ENCODE results near the gene CDC42EP3.

Gene CDC42EP3

DNA sequence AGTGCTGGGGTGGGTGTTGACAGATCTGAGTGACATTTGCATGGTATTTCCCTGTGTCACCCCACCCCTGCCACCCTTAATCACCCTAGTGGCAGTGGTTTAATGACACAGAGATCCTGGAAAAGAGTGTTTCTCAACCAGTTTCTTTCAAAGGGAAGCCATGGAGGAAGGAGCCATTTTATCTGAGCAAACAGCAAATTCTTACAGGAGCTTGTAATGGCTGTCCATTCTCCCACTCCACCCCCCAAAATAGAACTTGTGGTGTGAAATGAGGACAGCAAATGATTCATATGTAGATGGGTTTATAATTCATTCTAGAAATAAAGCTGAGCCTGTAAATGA, 51.5 kb downstream of the CDC42EP3 start:
- DNase-seq (ENCODE audit: low read depth in 3 of 3, low spot score in 1 of 3): no peak

DNA sequence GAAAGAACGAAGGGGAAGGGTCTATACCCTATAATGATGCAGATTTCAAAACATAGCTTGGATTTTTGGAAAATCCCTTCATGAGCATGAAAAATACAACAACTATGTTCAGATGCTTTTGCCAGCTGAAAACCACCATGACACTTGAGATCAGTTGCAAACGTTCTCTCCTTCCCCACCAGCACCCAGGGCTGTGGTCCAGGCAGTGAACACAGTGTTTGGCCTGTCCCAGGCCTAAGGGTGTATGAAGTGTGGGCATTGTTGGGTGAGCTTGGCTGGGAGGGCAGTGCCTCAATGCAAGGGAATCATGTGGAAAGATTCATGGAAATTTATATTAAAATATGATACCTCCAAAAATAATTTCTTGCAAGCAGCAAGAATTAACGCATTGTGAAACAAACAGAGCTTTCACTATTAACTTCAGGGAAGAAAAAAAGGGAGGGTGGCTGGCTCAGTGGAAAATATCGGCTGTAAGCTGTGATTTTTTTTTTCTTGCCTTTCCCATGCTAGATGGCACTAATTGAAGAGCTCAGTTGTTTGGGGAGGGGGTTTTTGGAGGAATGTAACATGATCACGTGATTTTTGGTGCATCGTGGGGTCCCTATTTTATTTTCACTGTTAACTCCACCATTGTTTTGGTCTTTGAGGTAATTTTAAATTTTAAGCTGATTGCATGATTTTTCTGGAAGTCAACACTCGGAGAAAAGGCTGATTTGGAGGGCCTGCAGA, 52.0 kb downstream of the CDC42EP3 start:
- DNase-seq (ENCODE audit: low read depth in 3 of 3, low spot score in 1 of 3): no peak

DNA sequence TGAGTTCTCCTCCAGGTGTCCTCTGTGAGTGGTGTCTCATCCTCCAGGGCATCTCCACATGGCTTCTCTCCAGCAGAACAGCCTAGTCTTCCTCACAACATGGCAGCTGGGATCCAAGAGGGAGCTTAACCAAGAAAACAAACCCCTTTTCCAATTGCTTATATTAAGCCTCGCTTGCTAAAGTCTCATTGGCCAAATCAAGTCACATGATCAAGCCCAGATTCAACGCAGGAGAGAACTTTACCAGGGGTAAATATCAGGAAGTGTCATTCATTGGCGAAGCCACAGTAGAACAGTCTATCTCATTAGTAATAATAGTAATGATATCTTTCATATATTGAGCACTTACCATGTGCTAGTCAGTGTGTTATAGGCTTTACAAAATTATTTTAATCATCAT, 53.1 kb downstream of the CDC42EP3 start:
- DNase-seq (ENCODE audit: low read depth in 3 of 3, low spot score in 1 of 3): no peak

DNA sequence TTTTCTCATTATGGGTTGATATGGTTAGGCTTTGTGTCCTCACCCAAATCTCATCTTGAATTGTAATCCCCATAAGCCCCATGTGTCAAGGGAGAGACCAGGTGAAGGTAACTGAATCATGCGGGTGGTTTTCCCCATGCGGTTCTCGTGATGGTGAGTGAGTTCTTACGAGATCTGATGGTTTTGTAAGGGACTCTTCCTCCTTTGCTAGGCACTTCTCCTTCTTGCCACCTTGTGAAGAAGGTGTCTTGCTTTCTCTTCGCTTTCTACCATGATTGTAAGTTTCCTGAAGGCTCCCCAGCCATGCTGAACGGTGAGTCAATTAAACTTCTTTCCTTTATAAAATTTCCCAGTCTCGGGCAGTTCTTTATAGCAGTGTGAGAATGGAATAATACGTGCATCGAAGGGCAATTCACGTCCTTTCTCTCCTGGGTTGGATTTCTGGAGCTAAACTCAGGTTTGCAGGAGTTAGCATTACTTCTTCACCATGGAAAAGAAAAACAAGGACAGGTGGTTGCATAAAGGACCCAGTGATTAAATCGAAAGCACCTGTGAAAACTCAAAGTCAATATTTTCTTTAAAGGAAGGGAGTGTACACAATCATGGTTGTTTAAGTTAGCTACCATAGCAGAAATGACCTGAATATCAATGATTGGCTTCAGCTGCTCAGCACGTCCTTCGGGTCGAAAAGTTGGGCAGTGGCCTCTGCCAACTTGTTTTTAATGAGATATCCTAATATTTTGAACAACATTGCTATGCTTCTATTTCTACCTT, 54.1 kb downstream of the CDC42EP3 start:
- no peak for DNase-seq (ENCODE audit: low read depth in 3 of 3, low spot score in 1 of 3)

DNA sequence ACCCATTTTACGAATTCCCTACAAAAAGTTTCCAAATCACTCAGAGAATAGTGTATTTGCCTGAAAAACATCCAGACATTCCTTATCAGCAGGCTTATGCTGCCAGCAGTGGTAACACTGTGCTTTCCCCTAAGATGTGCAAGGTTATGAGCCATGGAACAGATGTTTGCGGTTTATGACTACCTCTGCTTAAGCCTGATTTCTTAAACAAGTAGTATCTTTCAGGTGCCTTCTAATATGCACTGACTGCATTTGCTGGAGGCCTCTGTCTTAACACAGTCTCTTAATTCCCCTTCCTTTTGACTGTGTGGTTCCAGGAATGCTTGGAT, 54.8 kb downstream of the CDC42EP3 start:
- no peak for DNase-seq (ENCODE audit: low read depth in 3 of 3, low spot score in 1 of 3)

DNA sequence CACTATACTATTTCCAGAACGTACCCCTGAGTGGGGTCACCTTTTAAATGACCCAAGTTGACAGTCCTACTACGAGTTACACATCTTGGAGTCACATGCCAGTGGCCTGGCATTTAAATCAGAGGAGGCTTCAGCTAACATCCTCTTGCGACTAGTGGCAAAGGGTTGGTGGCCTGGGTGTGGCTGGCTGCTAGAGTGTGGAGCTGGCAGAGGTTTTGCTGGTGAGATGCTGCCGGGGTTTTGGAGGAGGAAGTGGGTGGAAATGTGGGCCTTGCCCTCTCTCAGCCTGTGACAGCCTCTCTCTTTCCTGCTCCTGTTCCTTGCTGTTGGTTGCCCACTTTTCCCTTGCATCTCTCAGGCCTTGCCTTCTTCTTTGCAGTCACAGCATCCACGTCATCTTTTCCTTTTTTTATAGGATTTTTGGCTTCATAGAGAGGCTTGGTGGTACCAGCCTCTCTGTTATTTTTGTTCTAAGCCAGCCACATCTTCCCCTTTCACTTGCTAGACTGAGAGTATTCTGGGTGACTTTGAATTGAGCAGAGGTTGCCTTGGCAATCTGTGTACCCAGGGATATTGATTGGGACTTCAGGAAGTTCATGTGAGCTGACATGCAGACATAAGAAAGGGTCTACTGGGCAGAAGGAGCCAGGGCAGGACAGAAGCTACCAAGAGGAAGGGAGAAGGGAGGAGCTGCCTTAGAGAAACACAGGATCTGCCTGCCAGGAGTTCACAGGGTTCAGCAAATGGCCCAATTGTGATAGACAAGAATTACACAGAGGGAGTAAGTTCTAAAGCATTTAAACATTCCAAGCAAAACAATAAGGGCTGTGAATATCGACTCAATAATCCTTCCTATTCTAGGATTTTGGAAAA, 55.4 kb downstream of the CDC42EP3 start:
- peak in 1 of 3 donors; percentile 30 for DNase-seq (ENCODE audit: low read depth in 3 of 3, low spot score in 1 of 3)

DNA sequence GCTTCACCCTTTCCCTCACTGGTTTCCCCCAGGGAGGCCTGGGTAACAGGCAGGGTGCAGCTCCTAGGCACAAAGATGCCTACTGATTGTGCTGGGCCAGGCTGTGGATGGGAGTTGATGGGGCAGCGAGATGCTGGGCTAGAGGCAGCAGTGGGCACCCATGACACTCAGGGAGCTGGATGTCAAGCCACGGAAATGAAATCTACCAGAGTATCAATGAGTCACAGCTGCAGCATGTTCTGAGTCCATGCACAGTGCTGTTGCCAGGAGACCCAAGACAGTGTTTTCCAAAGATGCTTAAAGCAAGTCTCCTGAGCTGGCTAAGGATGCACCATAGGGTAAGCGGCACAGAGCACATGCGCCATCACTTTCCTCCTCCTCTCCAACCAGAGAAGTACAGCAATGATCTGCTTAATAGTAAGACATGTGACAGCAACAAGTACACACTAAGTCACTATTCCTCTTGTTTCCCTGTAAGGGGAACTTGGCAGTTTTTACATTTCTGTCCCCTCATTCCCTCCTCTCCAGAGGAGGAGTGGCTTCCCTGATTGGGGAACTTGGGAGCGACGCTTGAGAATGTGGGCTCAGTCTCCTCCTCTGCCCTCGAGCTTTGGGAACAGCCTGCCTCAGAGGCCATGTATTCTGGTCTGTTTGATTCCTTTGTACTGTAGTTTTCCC, 57.2 kb downstream of the CDC42EP3 start:
- DNase-seq (ENCODE audit: low read depth in 3 of 3, low spot score in 1 of 3): no peak

DNA sequence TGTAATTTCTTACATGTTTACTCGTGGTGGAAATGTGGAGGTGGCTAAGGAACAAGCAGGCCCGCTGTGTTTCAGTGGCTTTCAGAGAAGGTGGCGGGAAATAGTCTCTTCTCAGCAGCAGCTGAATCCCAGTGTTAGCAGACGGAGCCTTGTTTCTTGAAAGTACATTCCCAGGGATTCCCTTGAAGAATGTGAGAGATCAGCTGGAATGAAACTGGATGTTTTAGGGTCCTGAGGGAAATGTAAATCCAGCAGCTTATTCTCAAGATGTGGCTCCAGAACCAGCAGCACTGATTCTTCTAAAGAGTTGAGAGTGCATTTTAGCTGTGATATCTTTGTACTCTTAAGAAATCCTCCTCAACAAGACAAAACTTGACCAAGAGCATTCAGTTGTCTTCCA, 59.1 kb downstream of the CDC42EP3 start:
- no peak for DNase-seq (ENCODE audit: low read depth in 3 of 3, low spot score in 1 of 3)

DNA sequence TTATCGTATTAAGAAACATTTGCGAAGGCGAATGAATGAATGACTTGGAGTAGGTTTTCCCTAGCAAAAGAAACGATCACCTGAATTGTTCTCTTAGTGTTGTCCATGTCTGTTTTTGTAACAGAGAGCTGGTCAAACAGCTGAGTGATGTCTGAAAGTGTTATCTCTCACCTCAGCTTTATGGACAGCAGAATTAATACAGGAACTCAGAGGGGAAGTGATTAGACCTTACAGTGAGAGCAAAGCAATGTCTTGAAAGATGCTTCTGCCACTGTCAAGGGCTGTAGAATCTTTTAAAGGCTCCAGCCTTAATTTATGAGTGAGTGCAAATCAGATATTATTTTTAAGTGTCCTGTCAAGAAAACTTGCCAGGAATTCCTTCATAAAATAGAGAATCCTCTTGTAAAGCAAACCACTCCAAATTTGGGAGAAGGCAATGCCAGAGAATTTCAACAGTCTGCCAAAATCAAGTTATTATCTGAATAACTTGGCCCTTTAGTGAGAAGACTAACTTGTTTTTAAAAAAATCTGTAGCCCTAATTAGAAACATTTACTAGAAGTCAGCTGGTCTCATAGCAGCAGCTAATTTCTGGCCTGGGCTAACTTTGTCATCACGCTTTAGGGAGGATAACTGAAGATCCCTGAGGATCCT, 60.7 kb downstream of the CDC42EP3 start:
- no peak for DNase-seq (ENCODE audit: low read depth in 3 of 3, low spot score in 1 of 3)

DNA sequence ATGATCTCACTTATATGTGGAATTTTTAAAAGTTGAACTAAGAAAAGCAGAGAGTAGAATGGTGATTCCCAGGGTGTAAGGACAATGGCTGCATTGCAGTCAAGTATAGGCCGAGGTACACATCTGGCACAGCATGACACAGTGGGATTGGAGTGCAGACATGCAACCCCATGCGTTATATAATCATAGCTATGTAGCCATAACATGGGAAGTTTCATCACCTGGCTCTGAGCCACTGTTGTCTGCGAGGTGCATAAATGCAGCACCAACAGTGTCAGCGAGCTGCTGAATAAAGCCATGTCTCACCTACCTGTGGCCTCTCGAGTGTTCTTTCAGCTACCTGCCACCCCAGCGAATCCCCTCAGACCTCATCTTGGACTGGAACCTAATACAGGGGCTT, 61.7 kb downstream of the CDC42EP3 start:
- DNase-seq (ENCODE audit: low read depth in 3 of 3, low spot score in 1 of 3): no peak

DNA sequence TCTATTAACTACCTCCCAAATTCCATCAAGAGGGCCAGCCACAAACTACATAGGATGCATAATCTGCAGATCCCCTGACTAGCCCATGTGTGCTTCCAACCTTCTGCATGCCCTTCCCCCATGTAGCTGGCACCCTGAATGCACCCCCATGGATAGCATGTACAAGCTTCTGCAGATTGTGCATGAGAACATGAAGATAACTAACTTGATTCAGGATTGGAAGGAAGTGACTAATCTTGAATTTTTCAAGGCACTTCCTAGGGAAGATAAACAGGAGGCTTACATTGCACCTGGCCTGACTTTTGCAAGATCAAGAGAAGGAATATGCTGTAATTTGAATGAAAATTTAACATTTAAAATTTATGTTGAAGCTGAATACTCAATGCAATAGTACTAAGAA, 66.7 kb downstream of the CDC42EP3 start:
- DNase-seq (ENCODE audit: low read depth in 3 of 3, low spot score in 1 of 3): no peak

DNA sequence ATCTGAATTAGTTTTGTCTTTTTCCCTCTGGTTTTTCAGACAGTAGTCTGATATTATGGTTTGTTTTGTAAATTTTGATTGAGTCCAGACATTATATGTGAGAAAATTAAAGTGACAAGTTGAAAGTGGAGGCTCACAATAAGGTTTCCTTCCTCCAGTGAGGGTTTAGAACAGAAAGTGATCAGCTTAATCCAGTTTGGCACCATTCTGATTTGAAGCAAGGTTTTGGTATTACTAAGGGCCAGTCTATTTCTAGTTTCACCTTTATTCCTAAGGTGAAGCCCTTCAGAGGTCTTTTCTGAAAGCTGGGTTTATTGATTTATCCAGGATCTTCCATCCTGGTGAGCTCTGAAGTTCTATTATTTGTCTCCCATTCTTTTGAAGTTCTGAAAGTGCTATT, 68.7 kb downstream of the CDC42EP3 start:
- no peak for DNase-seq (ENCODE audit: low read depth in 3 of 3, low spot score in 1 of 3)

DNA sequence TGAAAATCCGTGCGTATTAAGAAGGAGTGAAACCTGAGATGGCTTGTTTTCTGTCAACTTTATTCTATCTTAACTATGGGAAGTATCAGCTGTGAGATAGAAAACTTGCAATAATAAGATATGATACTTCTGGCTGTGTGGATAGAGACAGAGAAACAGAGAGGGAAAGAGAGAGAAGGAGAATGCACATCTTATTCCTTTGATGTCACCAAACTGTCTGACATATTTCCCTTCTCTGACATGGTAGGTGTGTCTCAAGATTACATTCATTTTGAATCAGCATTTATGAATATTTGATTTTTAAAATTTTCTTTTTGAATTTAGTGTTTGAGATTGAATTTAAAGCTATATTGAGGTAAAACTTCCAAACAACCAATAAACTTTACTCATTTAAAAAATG, 69.4 kb downstream of the CDC42EP3 start:
- no peak for DNase-seq (ENCODE audit: low read depth in 3 of 3, low spot score in 1 of 3)

DNA sequence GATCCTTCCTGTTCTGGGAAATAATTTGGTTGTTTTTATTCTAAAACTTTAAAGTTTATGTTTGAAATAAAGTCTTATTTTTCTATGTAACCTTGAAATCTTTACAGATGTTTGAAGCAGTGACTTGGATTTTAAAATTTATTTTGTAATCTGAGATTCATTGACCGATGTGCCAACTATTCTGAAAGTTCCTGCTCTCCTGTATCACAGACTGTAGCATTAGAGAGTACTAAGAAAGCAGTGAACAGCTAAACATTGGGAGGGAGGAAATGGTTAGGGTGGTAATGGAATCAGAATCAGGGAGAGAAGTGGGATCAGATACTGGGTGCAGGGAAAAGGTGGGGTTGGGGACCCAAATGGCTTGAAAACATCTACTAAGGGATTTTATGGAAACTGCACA, 69.9 kb downstream of the CDC42EP3 start:
- no peak for DNase-seq (ENCODE audit: low read depth in 3 of 3, low spot score in 1 of 3)

DNA sequence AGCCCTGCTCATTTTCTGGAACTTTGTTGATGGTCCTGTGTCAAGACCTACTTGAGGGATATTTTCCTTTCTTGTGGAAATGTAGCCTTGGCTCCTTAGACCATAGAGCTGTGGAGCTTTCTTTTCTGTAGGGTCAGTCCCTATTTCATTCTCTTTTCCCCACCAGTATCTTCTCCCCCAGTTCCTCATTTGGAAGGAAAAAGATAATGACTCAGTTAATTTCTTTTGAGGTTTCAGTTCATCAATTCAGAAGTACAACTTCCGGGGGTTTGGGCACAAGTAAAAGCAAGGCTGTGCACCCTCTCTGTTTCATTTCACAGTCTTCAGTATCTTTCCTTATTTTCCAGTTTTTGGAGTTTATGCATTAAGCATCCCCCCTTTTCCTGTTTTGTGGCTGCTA, 70.7 kb downstream of the CDC42EP3 start:
- DNase-seq (ENCODE audit: low read depth in 3 of 3, low spot score in 1 of 3): no peak

DNA sequence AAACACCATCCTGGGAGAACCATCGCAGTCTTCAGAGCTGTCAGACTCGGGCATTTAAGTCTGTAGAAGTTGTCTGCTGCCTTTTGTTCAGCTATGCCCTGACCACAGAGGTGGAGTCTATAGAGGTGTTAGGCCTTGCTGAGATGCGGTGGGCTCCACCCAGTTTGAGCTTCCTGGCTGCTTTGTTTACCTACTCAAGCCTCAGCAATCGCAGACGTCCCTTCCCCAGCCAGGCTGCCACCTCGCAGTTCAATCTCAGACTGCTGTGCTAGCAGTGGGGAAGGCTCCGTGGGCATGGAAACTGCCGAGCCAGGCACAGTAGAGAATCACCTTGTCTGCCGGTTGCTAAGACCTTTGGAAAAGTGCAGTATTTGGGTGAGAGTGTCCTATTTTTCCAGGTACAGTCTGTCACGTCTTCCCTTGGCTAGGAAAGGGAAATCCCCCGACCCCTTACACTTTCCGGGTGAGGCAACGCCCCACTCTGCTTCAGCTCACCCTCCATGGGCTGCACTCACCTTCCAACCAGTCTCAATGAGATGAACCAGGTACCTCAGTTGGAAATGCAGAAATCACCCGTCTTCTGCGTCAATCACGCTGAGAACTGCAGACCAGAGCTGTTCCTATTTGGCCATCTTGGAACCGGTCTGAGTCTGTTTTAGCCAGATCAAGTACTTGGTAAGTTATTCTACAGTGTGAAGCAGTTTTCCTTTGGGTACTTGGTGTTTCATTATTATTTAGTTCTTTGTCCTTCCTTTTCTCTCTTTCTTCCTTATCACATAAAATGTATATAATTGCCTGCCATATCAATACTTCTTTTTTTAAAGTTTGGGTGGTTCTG, 71.5 kb downstream of the CDC42EP3 start:
- DNase-seq (ENCODE audit: low read depth in 3 of 3, low spot score in 1 of 3): peak in 2 of 3 donors; percentile 55 to 67

DNA sequence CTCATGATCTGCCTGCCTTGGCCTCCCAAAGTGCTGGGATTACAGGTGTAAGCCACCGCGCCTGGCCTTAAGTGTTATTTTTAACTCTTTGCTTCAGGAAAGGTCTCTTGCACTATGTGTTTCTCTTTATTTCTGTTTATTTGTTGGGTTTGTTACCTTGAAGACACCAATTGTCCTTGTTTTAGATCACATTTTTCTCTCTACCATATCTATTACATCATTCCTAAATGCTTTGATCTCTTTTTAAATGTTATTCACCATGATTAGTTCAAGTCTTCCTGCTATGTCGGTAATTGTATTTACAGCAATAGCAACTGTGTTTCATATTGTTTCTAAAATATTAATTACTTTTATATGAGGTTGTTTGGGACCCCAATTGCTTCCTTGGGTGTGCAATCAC, 77.7 kb downstream of the CDC42EP3 start:
- no peak for DNase-seq (ENCODE audit: low read depth in 3 of 3, low spot score in 1 of 3)

DNA sequence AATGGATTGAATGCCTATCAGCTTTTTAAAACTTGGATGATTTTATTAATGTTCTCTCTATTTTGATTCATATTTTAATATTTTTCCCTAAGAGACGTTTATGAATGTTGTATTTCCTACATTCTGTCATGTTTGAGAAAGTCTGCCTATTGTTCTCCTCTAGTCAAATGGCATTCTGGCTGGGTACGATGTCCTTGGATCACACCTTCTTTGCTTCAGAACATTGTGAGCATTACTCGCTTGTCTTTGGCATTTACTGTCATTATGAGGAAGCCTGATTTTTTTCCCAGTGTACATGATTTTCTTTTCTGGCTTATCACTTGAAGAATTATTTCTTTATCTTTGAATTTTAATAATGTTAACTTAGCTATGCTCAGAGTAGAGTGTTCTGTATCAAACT, 78.4 kb downstream of the CDC42EP3 start:
- DNase-seq (ENCODE audit: low read depth in 3 of 3, low spot score in 1 of 3): no peak
